Fibroblast of lung (primary cell): Measurements from ENCODE around the gene ADAMTSL1.

Experiments
- CTCF ChIP-seq, 2 donors: IDR thresholded peaks in 1 of 2; conservative IDR thresholded peaks in 1 of 2; 1 replicate in 1 of 2; 2 replicates in 1 of 2; pipeline ENCODE4 v1.5.1; 2011 to 2012; ENCODE audit warnings: low read length in 2 of 2, control low read depth in 1 of 2, inconsistent platforms in 1 of 2, low read depth in 1 of 2, mild to moderate bottlenecking in 1 of 2
- EZH2 ChIP-seq: IDR thresholded peaks from 2 replicates; pipeline ENCODE4 v1.5.1; 2012; ENCODE audit warnings: low read length, control low read depth, mild to moderate bottlenecking; ENCODE audit errors: missing control alignments

- TF ChIP-seq CTCF (conservative IDR thresholded peaks at IDR 0.05 in 1 of 2, IDR thresholded peaks at IDR 0.05 in 1 of 2; ENCODE audit: low read depth in 1 of 2, low read length in 2 of 2) (no peak), EZH2 (no peak)
Observed at GRCh38 chr9:18783909-18784308, 310.0 kb downstream of the ADAMTSL1 start.
